Esophagus squamous epithelium (tissue), 4 donors: Measurements from ENCODE around the gene ZFPM1.

Experiments used
- CTCF ChIP-seq, 6 experiments: fragments of 450-650 bp in 4 of 6; fragments of 200-600 bp in 2 of 6; sonication (generic) in 2 of 6; IDR thresholded peaks; one replicate each; pipeline ENCODE4 v1.5.1; 2016 to 2019; ENCODE audit warnings: antibody characterized with exemption in 6 of 6, mild to moderate bottlenecking in 4 of 6, moderate library complexity in 4 of 6
- POLR2A ChIP-seq, 4 donors: fragments of 450-650 bp; IDR thresholded peaks; one replicate each; pipeline ENCODE4 v1.6.1; 2017; ENCODE audit warnings: antibody characterized with exemption in 4 of 4, mild to moderate bottlenecking in 4 of 4, moderate library complexity in 3 of 4

- TF ChIP-seq CTCF (IDR thresholded peaks at IDR 0.05) (no peak), POLR2A (IDR thresholded peaks at IDR 0.05) (no peak)
Observed at GRCh38 chr16:88428156-88428555, 24.9 kb upstream of the ZFPM1 start.
